Stimulated activated CD8-positive, alpha-beta memory T cell treated with anti-CD3 and anti-CD28 coated beads, Interleukin-2, amount 100 ng/mL, for 48 hours (primary cell): ENCODE measurements around the gene LLGL2.
"Not testable (repeated sequence)": the region's sequence is repeated elsewhere in the genome, so short reads cannot be mapped to it uniquely, and the experiment has no call there.

Experiments
- DNase-seq, 2 donors: peaks; one replicate each; pipeline ENCODE4 v3.0.0-alpha.2; 2020; ENCODE audit warnings: low read depth in 2 of 2

The LLGL2 gene

DNA sequence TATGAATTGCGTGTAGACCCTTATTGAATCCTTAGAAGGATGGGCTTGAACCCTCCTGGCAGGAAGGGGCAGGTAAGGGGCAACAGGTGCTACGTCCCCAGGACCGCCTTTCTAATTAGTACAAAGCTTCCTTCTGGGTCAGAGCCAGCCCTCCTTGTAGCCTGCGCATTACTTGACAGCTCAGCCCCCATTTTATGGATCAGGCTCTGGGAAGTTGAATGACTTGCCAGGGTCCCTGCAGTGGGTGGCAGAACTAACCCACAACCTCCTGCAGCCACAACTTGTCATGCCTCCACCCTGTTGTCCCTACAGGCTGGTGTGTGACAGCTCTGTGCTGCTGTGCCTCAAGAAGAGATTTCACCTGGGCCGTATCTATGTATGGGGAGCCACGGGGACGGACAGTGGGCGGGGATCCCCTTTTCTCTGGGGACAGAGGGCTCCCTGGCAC is 64.8 kb downstream of the LLGL2 start:
- no peak for DNase-seq

DNA sequence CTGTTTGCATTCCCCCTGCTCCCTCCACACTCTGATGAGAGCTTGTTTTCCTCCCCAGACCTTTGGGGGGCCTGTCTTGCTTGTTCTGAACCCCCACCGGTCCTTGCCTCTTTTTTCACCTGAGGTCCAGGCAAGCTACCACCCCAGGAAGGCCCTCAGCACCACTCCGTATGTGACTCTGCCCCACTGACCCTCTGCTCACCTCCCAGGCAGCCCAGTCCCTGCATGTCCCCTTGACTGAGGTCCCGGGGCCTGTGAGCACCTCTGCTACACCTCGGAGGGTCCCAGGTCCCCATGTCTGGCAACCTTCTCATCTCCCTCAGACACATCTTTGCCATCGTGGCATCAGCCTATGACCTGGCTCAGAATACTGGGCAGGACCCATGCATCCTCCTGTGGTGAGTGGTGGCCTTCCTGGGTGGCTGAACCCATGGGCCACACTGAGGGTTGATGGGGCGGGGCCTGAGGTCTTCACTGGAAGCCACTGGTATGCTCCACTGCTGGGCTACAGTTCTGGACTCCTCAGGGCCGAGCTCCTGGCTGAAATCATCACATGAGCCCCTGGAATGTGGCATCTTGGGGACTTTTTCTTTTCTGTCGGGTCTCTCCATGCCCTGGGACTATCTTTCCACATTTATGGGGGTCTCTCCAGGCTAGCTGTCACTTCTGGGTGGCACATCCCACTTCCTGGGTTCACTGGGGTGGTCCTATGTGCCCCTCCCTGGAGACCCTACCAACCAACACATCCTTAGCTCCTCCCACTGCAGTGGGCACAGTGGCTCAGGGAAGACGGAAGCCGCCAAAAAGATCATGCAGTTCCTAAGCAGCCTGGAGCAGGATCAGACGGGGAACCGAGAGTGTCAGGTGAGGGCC is 65.6 kb downstream of the LLGL2 start:
- DNase-seq, result no peak

DNA sequence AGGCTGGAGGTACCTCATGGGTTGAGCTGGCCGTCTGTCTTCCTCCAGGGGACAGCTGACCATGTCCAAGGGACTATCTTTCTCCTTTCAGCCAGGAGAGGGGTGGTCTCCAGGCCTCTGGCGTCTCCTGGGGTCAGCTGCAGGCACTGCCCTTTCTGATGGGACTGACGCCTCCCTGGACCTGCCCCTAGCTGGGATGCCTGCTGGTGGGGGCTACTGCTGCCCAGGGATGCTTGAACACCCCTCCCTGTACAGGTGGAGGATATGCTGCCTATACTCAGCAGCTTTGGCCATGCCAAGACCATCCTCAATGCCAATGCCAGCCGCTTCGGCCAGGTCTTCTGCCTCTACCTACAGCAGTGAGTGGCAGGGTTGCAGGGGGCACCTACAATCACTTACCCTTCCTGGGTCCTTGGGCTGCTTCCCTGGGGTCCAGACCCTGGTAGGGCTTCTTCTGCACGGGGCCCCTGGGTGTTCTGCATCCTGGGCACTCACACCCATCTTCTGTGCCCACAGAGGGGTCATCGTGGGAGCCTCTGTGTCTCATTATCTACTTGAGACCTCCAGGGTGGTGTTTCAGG is 66.3 kb downstream of the LLGL2 start:
- DNase-seq, result no peak

DNA sequence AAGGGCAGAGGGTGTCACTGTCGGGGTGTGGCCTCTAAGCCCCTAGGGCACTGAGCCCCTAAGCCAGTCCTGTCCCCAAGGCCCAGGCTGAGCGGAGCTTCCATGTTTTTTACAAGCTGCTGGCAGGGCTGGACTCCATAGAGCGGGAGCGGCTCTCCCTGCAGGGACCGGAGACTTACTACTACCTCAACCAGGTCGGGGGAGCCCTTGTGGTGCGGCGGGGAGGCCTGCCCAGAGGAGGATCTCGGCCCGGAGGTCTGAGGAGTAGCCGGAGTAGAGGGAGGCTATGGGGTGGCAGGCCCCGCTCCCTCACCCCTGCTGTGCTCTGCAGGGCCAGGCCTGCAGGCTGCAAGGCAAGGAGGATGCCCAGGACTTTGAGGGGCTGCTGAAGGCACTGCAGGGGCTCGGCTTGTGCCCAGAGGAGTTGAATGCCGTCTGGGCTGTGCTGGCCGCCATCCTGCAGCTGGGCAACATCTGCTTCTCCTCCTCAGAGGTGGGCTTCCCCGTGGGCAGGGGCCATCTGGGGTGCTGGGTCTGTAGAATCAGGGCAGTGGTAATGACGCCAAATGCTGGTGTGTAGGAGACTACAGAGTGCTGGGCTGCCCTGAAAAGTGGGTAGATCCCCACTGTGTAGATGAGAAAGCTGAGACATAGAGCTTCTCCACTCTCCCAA is 67.0 kb downstream of the LLGL2 start:
- no peak for DNase-seq

DNA sequence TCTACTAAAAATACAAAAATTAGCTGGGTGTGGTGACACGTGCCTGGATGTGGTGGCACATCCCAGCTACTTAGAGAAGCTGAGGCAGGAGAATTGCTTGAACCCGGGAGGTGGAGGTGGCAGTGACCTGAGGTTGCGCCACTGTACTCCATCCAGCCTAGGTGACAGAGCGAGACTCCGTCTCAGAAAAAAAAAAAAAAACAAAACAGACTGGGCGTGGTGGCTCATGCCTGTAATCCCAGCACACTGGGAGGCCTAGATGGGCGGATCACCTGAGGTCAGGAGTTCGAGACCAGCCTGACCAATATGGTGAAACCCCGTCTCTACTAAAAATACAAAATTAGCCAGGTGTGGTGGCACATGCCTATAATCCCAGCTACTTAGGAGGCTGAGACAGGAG is 67.9 kb downstream of the LLGL2 start:
- DNase-seq, result not testable (repeated sequence)

DNA sequence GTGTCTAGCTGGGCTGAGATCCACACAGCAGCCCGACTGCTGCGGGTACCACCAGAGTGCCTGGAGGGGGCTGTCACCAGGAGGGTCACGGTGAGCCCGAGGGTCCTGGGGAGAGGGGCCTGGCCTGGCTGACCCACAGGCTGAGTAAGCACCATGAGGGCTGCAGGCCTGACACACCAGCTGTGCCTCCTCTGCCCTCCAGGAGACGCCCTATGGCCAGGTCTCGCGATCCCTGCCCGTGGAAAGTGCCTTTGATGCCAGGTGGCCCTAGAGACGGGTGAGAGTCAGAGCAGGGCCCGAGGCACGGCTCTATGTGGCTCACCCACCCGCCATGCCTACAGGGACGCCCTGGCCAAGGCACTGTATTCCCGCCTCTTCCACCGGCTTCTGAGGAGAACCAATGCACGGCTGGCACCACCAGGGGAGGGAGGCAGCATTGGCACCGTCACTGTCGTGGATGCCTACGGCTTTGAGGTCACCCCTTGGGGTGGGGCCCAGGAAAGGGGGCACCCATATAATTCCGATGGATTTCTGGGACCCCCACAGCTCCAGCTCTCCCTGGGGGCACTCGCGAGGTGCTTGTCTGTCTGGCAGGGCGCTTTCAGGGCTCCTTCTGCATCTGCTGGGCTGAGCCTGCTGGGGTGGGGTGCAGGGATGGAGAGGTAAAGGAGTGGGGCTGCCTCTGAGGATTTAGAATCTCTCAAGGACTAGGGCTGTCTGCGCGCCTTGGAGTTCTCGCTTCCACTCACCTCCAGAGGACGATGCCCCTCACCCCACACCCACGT is 69.2 kb downstream of the LLGL2 start:
- no peak for DNase-seq

DNA sequence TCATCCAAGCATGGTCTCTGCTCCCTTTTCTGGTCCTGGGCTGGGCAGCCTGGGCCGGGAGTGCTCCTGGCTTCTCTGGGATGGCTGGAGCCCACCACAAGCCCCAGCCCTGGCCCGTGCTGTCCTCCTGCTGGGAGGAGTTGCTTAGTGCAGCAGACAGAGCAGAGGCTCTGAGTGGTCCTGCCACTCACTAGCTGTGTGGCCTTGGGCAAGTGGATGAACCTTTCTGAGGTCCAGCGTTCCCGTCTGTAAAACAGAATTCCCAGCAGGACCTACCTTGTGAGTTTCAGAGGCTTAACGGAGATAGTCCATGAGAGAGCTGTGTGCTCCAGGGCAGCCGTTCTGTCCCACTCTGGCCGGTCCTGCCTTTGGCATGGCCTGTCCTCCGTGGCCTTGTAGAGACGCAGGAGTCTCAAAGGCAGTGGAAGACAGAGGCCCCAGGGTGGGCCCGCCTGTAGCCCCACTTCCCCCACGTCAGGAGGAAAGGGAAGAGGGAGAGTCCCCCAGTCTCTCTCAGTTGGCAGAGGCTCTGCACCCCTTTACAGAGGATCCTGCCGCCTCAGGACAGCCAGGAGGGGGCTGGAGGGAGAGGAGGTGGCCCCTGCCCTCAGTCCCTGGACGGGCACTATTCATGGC is 69.9 kb downstream of the LLGL2 start:
- no peak for DNase-seq

DNA sequence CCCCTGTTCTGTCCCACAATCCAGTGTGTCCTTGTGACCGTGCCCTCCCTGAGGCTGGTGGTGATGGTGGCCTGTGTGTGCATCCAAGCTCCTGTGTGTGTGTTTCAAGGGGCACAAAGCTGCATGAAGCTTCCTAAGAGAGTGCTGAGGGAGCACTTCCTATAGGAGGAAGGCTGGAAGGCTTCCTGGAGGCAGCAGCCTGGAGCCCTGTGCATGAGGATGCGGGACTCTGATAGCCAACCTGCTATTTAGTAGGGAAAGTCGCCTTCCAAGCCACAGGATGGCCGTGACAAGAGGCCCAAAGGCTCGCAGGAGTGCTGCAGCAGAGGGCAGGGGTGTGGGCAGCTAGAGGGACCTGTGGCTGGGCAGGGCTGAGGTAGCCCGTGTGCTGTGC is 70.4 kb downstream of the LLGL2 start:
- no peak for DNase-seq

DNA sequence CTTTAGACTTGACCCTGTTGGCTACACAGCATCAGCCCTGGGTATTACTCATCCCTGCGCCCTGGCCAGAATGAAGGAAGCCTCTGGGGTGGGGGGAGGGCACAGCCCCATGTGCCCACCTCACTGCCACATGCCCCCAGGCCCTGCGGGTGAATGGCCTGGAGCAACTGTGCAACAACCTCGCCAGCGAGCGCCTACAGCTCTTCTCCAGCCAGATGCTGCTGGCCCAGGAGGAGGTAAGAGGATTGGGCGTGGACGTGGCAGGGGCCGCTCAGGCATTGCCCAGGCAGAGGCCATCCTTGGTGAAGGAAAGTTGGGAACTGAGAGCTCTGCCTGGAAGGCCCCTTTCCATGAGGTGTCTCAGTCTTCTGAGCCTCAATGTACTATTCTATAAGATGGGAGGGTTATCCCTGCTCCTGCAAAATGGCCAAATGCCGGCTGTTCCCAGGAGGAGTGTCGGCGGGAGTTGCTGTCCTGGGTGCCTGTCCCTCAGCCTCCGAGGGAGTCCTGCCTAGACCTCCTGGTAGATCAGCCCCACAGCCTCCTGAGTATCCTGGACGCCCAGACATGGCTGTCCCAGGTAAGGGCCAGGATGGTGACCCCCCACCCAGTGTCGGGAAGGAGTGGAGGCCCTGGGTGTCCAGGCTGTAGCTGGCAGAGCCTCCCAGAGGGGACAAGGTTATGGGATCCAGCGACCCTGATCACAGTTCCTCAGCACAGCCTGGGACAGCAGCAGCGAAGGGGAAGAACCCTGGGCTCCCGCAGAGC is 71.0 kb downstream of the LLGL2 start:
- DNase-seq, result no peak

DNA sequence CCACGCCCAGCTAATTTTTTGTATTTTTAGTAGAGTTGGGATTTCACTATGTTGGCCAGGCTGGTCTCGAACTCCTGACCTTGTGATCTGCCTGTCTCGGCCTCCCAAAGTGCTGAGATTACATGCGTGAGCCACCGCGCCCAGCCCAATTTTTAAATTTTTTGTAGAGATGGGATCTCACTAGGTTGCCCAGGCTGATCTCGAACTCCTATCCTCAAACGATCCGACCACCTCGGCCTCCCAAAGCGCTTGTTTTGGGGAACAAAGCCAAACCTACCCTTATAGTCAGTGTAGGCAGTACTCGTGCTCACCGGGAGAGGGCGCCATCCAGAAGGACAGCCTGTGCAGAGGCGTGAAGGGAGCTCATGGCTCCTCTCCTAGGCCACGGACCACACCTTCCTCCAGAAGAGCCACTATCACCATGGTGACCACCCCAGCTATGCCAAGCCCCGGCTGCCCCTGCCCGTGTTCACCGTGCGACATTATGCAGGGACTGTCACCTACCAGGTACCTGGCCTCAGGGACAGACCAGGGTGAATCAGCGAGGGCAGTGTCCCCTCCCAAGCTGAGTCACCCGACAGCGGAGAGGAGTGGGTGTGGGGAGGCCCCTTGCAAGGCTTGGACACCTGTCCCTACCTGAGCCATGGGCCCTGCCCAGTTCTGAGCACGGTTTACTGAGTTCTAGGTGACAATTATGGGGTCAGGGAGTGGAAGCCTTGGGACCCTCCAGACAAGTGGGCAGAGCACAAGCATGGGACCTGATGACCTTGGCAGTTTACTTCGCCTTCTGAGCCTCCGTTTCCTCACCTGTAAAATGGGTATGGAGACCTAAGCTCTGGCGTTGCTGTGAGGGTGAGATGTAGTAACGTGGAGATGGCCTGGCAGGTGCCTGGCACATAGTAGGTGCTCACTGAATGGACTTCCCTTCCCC is 75.8 kb downstream of the LLGL2 start:
- DNase-seq, result peak; percentile 49 to 52

DNA sequence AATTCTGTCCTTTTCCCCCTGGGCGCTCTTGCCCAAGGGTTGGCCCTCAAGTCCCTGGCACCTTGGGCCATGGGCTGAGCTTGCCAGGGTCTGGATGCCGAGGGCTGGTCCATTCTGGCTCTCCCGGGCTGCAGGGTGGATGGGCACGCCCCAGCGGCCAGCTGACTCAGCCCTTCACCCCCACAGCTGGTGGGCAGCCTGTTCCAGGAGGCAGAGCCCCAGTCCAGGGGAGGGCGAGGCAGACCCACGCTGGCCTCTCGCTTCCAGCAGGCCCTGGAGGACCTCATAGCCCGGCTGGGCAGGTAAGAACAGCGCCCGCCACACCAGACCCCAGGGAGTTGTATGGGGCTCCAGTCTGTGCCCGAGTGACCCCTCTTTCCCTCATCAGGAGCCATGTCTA is 77.1 kb downstream of the LLGL2 start:
- DNase-seq, result no peak

DNA sequence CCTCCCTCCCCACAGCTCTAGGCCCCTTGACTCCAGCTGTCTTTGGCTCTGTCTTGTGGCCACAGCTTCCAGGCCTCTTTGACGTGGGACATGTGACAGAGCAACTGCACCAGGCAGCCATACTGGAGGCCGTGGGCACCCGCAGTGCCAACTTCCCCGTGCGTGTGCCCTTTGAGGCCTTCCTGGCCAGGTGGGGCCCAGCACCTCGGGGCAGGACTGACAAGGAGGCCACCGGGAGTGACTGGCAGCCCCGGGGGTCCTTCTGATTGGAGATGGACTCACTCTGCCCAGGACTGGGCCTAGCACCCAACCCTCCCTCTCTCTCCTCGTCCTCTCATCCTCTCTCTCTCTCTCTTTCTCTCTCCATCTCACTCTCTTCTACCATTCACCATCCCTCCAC is 77.6 kb downstream of the LLGL2 start:
- no peak for DNase-seq

DNA sequence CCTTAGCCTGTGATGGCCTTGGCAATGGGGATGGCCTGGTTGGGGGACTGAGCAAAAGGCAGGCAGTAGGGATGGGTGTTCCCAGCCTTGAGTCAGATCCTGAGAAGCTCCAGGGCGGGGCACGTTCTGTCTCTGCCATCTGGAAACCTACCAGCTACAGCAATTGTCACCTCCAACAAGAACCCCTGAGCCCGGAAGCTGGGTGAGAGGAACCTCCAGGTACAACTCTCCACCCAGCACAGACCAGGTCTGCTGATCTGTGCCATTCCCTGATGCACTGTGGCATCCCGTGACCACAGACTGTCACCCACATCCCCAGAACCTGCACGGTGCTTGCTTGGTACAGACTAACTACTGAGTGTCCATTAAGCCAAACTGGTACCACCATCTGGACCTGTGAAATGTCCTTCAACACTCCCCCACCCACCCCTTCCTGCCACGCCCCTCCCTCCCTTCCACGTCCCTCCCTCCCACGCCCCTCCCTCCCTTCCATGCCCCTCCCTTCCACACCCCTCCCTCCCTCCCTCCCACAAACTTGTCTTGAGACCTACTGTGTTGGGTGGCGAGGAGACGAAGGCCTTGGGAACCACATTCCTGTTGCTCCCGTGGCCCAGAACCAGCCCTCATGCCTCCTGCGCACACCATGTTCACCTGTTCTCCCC is 78.7 kb downstream of the LLGL2 start:
- no peak for DNase-seq

DNA sequence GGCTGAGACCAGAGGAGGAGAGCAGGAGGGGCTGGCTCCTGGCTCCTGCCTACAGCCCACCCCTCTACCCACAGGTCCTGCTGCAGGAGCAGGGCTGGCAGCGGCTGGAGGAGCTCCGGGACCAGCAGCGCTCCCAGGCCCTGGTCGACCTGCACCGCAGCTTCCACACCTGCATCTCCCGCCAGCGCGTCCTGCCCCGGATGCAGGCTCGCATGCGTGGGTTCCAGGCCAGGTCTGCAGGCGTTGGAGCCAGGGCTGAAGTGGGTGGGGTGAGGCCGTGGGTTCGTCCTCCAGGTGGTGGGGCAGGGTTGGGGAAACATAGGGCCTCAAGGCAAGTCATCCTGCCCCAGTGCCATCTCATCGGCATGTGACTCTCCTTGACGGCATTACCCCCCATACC is 80.3 kb downstream of the LLGL2 start:
- no peak for DNase-seq

DNA sequence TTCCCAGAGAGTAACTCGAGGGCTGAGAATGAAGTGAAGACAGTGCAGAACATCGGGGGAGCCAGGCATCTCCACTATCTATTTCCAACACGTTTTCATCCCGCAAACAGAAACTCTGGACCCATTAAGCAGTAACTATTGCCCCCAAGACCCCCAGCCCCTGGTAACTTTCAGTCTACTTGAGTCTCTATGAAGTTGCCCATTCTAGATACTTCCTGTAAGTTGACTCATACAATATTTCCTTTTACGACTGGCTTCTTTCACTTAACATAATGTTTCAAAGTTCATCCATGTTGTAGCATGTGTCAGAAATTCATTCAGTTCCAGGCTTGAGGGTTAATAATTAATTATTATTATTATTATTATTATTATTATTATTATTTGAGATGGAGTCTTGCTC is 81.6 kb downstream of the LLGL2 start:
- DNase-seq, result no peak

DNA sequence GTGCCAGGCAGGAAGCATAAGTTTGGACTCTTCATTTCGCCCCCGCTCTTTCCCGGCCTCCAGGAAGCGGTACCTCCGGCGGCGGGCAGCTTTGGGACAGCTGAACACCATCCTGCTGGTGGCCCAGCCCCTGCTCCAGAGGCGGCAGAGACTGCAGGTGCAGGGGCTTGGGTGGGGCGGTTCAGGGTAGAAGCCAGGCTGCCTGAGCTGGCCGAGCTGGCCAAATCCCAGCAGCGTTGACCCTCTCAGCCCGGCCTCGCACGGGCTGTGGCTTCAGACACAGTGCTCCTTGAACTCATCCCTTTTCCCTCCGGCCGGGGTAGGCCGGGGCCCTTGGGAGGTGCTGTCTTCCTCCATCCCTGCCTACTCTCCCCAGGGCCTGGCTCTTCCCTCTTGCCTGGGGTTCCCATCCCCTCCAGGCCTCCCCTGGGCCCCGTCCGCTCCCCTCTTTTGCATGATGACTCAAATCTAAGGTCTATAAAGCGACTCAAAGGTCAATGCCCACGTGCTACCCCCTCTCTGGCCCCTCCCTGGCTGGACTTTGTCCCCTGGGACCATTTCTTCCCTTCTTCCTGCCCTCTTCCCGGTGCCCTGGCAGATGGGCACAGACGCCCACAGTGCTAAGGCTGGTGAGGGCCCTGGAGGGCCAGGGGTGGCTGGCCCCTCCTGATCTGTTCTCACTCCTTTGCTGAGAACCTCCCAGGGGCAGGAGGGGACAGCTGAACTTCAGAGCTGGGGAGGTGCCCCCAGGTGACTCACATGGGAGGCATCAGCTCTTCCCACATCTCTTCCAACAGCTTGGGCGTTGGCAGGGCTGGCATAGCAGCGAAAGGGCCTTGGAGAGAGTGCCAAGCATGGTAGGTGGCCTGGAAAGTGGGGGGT is 84.8 kb downstream of the LLGL2 start:
- DNase-seq, result no peak

DNA sequence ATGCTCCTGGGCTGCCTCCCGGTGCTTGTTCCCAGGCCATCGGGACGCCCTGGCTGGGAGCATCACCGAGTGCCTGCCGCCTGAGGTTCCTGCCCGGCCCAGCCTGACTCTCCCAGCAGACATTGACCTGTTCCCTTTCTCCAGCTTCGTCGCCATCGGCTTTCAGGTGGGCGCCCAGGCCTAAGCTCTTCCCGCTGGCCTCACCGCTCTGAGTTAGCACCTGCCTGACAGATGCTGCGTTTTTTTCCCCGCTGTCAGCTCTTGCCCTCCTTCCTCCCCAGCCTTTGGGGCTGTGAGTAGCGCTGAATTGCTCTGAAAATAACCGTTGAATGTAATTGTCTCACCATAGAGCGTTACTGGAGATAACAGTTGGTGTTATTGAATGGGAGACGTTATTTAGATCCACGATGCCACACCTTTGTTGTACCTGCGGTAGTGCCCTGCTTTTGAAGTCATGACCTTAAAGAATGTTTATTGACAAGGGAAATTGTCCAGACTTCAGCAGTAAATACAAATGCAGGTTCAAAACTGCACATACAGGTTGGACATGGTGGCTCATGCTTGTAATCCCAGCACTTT is 86.4 kb downstream of the LLGL2 start:
- no peak for DNase-seq
